Neural cell (in vitro differentiated cells): ENCODE data around the gene CTTN. TPM values are rescaled to one million over a fixed set of nuclear protein-coding genes. Genes with fewer than 3 reads are reported as not detected.

Experiments
- H2AFZ ChIP-seq: fragments of 200-600, 300-800 bp; sonication (generic), shearing (Covaris generic); 2 replicates; pipeline ENCODE4 v1.6.0; 2014; ENCODE audit warnings: low read depth, mild to moderate bottlenecking, antibody characterized with exemption, low read length, moderate library complexity
- H3F3A ChIP-seq: fragments of 200-600 bp; shearing (Covaris generic); 2 replicates; pipeline ENCODE4 v1.6.1; 2016; ENCODE audit warnings: mild to moderate bottlenecking, moderate library complexity, mixed read lengths, antibody characterized with exemption, low read length; ENCODE audit not compliant: insufficient read depth, poor library complexity, severe bottlenecking
- H3K27ac ChIP-seq: fragments of 200-600, 300-800 bp; sonication (generic), shearing (Covaris generic); 2 replicates; pipeline ENCODE4 v1.5.1; 2014; ENCODE audit warnings: mild to moderate bottlenecking, low read length, moderate library complexity
- H3K27me3 ChIP-seq: fragments of 300-800, 200-600 bp; sonication (generic), shearing (Covaris generic); 2 replicates; pipeline ENCODE4 v1.6.0; 2014; ENCODE audit warnings: mild to moderate bottlenecking, low read depth, low read length, moderate library complexity; ENCODE audit not compliant: insufficient read depth
- H3K36me3 ChIP-seq: fragments of 300-800, 200-600 bp; sonication (generic), shearing (Covaris generic); 2 replicates; pipeline ENCODE4 v1.5.1; 2014; ENCODE audit warnings: mild to moderate bottlenecking, antibody characterized with exemption, low read length, moderate library complexity; ENCODE audit not compliant: insufficient read depth
- H3K4me2 ChIP-seq: fragments of 300-800, 200-600 bp; sonication (generic), shearing (Covaris generic); 2 replicates; pipeline ENCODE4 v1.6.0; 2014; ENCODE audit warnings: mild to moderate bottlenecking, low read length
- H3K4me3 ChIP-seq: fragments of 300-800, 200-600 bp; sonication (generic), shearing (Covaris generic); 2 replicates; pipeline ENCODE4 v1.5.1; 2014; ENCODE audit warnings: mild to moderate bottlenecking, low read length, moderate library complexity
- H3K79me2 ChIP-seq: fragments of 200-600 bp; shearing (Covaris generic); replicated peaks from 2 replicates; pipeline ENCODE4 v1.6.0; 2014; ENCODE audit warnings: mild to moderate bottlenecking, low read length, moderate library complexity; ENCODE audit not compliant: insufficient read depth
- H3K9ac ChIP-seq: fragments of 300-800, 200-600 bp; sonication (generic), shearing (Covaris generic); 2 replicates; pipeline ENCODE4 v1.6.1; 2016; ENCODE audit warnings: mild to moderate bottlenecking, low read length, mixed read lengths
- H3K9me2 ChIP-seq: fragments of 200-600 bp; shearing (Covaris generic); 2 replicates; pipeline ENCODE4 v1.6.1; 2016; ENCODE audit warnings: mild to moderate bottlenecking, low read length, mixed read lengths; ENCODE audit not compliant: insufficient read depth
- H3K9me3 ChIP-seq: fragments of 200-600, 300-800 bp; sonication (generic), shearing (Covaris generic); 2 replicates; pipeline ENCODE4 v1.6.1; 2016; ENCODE audit warnings: mild to moderate bottlenecking, mixed run types, low read length, moderate library complexity, mixed read lengths
- H4K20me1 ChIP-seq: fragments of 200-600 bp; shearing (Covaris generic); 2 replicates; pipeline ENCODE4 v1.6.1; 2016; ENCODE audit warnings: mild to moderate bottlenecking, mixed run types; ENCODE audit not compliant: insufficient read depth
- CTCF ChIP-seq: fragments of 450-650 bp; IDR thresholded peaks from 2 replicates; pipeline ENCODE4 v1.5.1; 2014; ENCODE audit warnings: antibody characterized with exemption, mild to moderate bottlenecking, moderate library complexity; ENCODE audit not compliant: poor library complexity, severe bottlenecking
- EP300 ChIP-seq: fragments of 450-650 bp; conservative IDR thresholded peaks from 2 replicates; pipeline ENCODE4 v1.6.1; 2014; ENCODE audit warnings: antibody characterized with exemption, mild to moderate bottlenecking, moderate library complexity; ENCODE audit not compliant: poor library complexity, severe bottlenecking
- EZH2 ChIP-seq: fragments of 200-600, 300-800 bp; shearing (Covaris generic), sonication (generic); IDR thresholded peaks from 2 replicates; pipeline ENCODE4 v1.6.1; 2014; ENCODE audit warnings: antibody characterized with exemption, low read length, borderline replicate concordance, mild to moderate bottlenecking; ENCODE audit not compliant: insufficient read depth, poor library complexity, severe bottlenecking
- MXI1 ChIP-seq: fragments of 450-650 bp; conservative IDR thresholded peaks from 2 replicates; pipeline ENCODE4 v1.6.1; 2014; ENCODE audit warnings: antibody characterized with exemption, mild to moderate bottlenecking; ENCODE audit not compliant: poor library complexity, severe bottlenecking
- RAD21 ChIP-seq: fragments of 450-650 bp; conservative IDR thresholded peaks from 2 replicates; pipeline ENCODE4 v1.6.1; 2014; ENCODE audit warnings: antibody characterized with exemption, mild to moderate bottlenecking, moderate library complexity
- REST ChIP-seq: IDR thresholded peaks from 2 replicates; pipeline ENCODE4 v1.6.1; 2012; ENCODE audit warnings: borderline replicate concordance
- SMC3 ChIP-seq: fragments of 450-650 bp; conservative IDR thresholded peaks from 2 replicates; pipeline ENCODE4 v1.6.1; 2014; ENCODE audit warnings: antibody characterized with exemption, mild to moderate bottlenecking, moderate library complexity; ENCODE audit not compliant: poor library complexity
- TAF1 ChIP-seq: IDR thresholded peaks from 2 replicates; pipeline ENCODE4 v1.6.1; 2012; ENCODE audit warnings: low read depth
- polyA plus RNA-seq: library from polyadenylated mRNA; depleted of rRNA; stranded (reverse); fragments of >200 nt; gene quantifications from 2 replicates; pipeline ENCODE4 v1.2.3, GENCODE V29; 2014

Gene CTTN
- polyA plus RNA-seq, 1 donor from 2014 or later, result 220 TPM

- Histone ChIP-seq H3K4me3 (no peak overlapping the region), H3K36me3 (no peaks in the 10 kb centered on the region), H3K9me2 (no peaks in the 10 kb centered on the region), H3K27ac (no peak overlapping the region), H2AFZ (no peak overlapping the region), H3K79me2 (no peaks in the 10 kb centered on the region), H3K27me3 (no peaks in the 10 kb centered on the region), H3K4me2 (no peak overlapping the region), H3F3A (no peaks in the 10 kb centered on the region), H3K9ac (no peak overlapping the region), H3K9me3 (no peaks in the 10 kb centered on the region), H4K20me1 (no peaks in the 10 kb centered on the region)
- TF ChIP-seq CTCF, result no peak
- TF ChIP-seq RAD21, result no peak
These were observed 82.4 kb downstream of the CTTN start for GRCh38 chr11:70480711-70481110.

- H3K9ac ChIP-seq, result no peak overlapping the region
- H4K20me1 ChIP-seq, result no peaks in the 10 kb centered on the region
- no peak overlapping the region for H3K4me3 ChIP-seq
- H3K9me2 ChIP-seq, result no peaks in the 10 kb centered on the region
- no peak overlapping the region for H2AFZ ChIP-seq
- H3K27me3 ChIP-seq, result no peaks in the 10 kb centered on the region
- no peaks in the 10 kb centered on the region for H3K36me3 ChIP-seq
- no peak overlapping the region for H3K4me2 ChIP-seq
- no peak for TF ChIP-seq EP300
- no peak for TF ChIP-seq TAF1
- no peak for TF ChIP-seq EZH2
- no peak for TF ChIP-seq REST
- no peak for TF ChIP-seq SMC3
- no peak for TF ChIP-seq MXI1
- no peak for TF ChIP-seq RAD21
- no peak for TF ChIP-seq CTCF
- no peak overlapping the region for H3K27ac ChIP-seq
- H3F3A ChIP-seq, result no peaks in the 10 kb centered on the region
- no peaks in the 10 kb centered on the region for H3K9me3 ChIP-seq
- H3K79me2 ChIP-seq, result no peaks in the 10 kb centered on the region
These were observed 83.5 kb downstream of the CTTN start for GRCh38 chr11:70481625-70482528.
